GM12891 (cell line): ENCODE measurements around the gene NLGN1.
"Not testable (repeated sequence)": the region's sequence is repeated elsewhere in the genome, so short reads cannot be mapped to it uniquely, and the experiment has no call there.

Source experiments
- POLR2A ChIP-seq: IDR thresholded peaks from 2 replicates; pipeline ENCODE4 v1.6.1; 2011; ENCODE audit warnings: low read depth, low read length, control low read depth
- TAF1 ChIP-seq: IDR thresholded peaks from 2 replicates; pipeline ENCODE4 v1.6.1; 2011; ENCODE audit warnings: low read depth, low read length, control low read depth

DNA sequence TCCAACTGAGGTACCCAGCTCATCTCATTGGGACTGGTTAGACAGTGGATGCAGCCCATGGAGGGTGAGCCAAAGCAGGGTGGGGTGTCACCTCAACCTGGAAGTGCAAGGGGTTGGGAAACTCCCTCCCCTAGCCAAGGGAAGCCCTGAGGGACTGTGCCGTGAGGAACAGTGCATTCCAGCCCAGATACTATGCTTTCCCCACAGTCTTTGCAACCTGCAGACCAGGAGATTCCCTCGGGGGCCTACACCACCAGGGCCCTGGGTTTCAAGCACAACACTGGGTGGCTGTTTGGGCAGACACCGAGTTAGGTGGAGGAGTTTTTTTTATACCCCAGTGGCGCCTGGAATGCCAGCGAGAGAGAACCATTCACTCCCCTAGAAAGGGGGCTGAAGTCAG is 15.6 kb upstream of the NLGN1 start:
- not testable (repeated sequence) for TF ChIP-seq POLR2A, TAF1
